GM18505 (cell line): ENCODE results near the gene MPC2.
"Not testable (repeated sequence)": the region's sequence is repeated elsewhere in the genome, so short reads cannot be mapped to it uniquely, and the experiment has no call there.

Source experiments
- ATAC-seq: cut with Tn5 transposase; IDR thresholded peaks from one replicate; pipeline ENCODE4 v1.9.1; 2021; ENCODE audit not compliant: unreplicated experiment
- POLR2A ChIP-seq: IDR thresholded peaks from 4 replicates; pipeline ENCODE4 v1.6.1; 2011; ENCODE audit warnings: borderline replicate concordance; ENCODE audit not compliant: insufficient read depth, insufficient read length; ENCODE audit errors: extremely low read depth

Gene MPC2

GRCh38 chr1:167905182-167905581, 31.7 kb downstream of the MPC2 start:
- no peak for ATAC-seq
- TF ChIP-seq POLR2A, result no peak

GRCh38 chr1:167904652-167905130, 32.2 kb downstream of the MPC2 start:
- ATAC-seq, result no peak

GRCh38 chr1:167900907-167901306, 36.0 kb downstream of the MPC2 start:
- TF ChIP-seq POLR2A, result no peak
- ATAC-seq, result no peak

More at GRCh38 chr1:167904652-167905130, 32.2 kb downstream of the MPC2 start:
- no peak for TF ChIP-seq POLR2A

- ATAC-seq, result peak; percentile 92
- no peak for TF ChIP-seq POLR2A
Observed at GRCh38 chr1:167899253-167899681, 37.6 kb downstream of the MPC2 start.

- TF ChIP-seq POLR2A, result no peak
- ATAC-seq, result no peak
Observed at GRCh38 chr1:167898578-167899222, 38.2 kb downstream of the MPC2 start.

GRCh38 chr1:167893798-167894197, 43.1 kb downstream of the MPC2 start:
- ATAC-seq, result no peak

GRCh38 chr1:167890400-167890799, 46.5 kb downstream of the MPC2 start:
- no peak for TF ChIP-seq POLR2A

More at GRCh38 chr1:167893798-167894197, 43.1 kb downstream of the MPC2 start:
- TF ChIP-seq POLR2A, result no peak

GRCh38 chr1:167887187-167887586, 49.7 kb downstream of the MPC2 start:
- ATAC-seq, result not testable (repeated sequence)

More at GRCh38 chr1:167890400-167890799, 46.5 kb downstream of the MPC2 start:
- no peak for ATAC-seq

GRCh38 chr1:167882376-167882775, 54.5 kb downstream of the MPC2 start:
- no peak for TF ChIP-seq POLR2A
- ATAC-seq, result no peak

GRCh38 chr1:167881786-167882185, 55.1 kb downstream of the MPC2 start:
- no peak for TF ChIP-seq POLR2A

GRCh38 chr1:167881069-167881468, 55.8 kb downstream of the MPC2 start:
- no peak for TF ChIP-seq POLR2A
- no peak for ATAC-seq

More at GRCh38 chr1:167881786-167882185, 55.1 kb downstream of the MPC2 start:
- ATAC-seq, result no peak

GRCh38 chr1:167880580-167881021, 56.3 kb downstream of the MPC2 start:
- no peak for ATAC-seq
- TF ChIP-seq POLR2A, result no peak

- no peak for ATAC-seq
- TF ChIP-seq POLR2A, result no peak
Observed at GRCh38 chr1:167879508-167879907, 57.4 kb downstream of the MPC2 start.

GRCh38 chr1:167878372-167879160, 58.3 kb downstream of the MPC2 start:
- ATAC-seq, result no peak
- no peak for TF ChIP-seq POLR2A
